Measurements from ENCODE around the gene USPL1.

Gene USPL1

GRCh38 chr13:30660796-30661195 lies 43.1 kb downstream of the USPL1 start:
- no peak for DNase-seq (ENCODE audit: low spot score)

- no peak for DNase-seq (ENCODE audit: low spot score)
Observed at GRCh38 chr13:30664689-30665275, 47.1 kb downstream of the USPL1 start.

GRCh38 chr13:30665638-30666037 lies 47.9 kb downstream of the USPL1 start:
- DNase-seq (ENCODE audit: low spot score), result no peak

GRCh38 chr13:30666113-30666512 lies 48.4 kb downstream of the USPL1 start:
- DNase-seq (ENCODE audit: low spot score), result no peak

- DNase-seq (ENCODE audit: low spot score), result no peak
Observed at GRCh38 chr13:30667014-30667413, 49.3 kb downstream of the USPL1 start.

GRCh38 chr13:30668312-30668711 lies 50.6 kb downstream of the USPL1 start:
- no peak for DNase-seq (ENCODE audit: low spot score)

GRCh38 chr13:30671271-30671815 lies 53.6 kb downstream of the USPL1 start:
- no peak for DNase-seq (ENCODE audit: low spot score)

GRCh38 chr13:30673669-30674521 lies 56.2 kb downstream of the USPL1 start:
- DNase-seq (ENCODE audit: low spot score), result peak; percentile 95

- no peak for DNase-seq (ENCODE audit: low spot score)
Observed at GRCh38 chr13:30675717-30676116, 58.0 kb downstream of the USPL1 start.

GRCh38 chr13:30676672-30677071 lies 59.0 kb downstream of the USPL1 start:
- no peak for DNase-seq (ENCODE audit: low spot score)

GRCh38 chr13:30679483-30680330 lies 62.0 kb downstream of the USPL1 start:
- peak; percentile 73 for DNase-seq (ENCODE audit: low spot score)

GRCh38 chr13:30681843-30682242 lies 64.1 kb downstream of the USPL1 start:
- DNase-seq (ENCODE audit: low spot score), result no peak

- no peak for DNase-seq (ENCODE audit: low spot score)
Observed at GRCh38 chr13:30685320-30685859, 67.7 kb downstream of the USPL1 start.

GRCh38 chr13:30685987-30686386 lies 68.3 kb downstream of the USPL1 start:
- DNase-seq (ENCODE audit: low spot score), result no peak

- DNase-seq (ENCODE audit: low spot score), result no peak
Observed at GRCh38 chr13:30687601-30688000, 69.9 kb downstream of the USPL1 start.

- no peak for DNase-seq (ENCODE audit: low spot score)
Observed at GRCh38 chr13:30689752-30690151, 72.0 kb downstream of the USPL1 start.

- peak; percentile 73 for DNase-seq (ENCODE audit: low spot score)
Observed at GRCh38 chr13:30690282-30691188, 72.8 kb downstream of the USPL1 start.

- no peak for DNase-seq (ENCODE audit: low spot score)
Observed at GRCh38 chr13:30692113-30692512, 74.4 kb downstream of the USPL1 start.

GRCh38 chr13:30696278-30697176 lies 78.8 kb downstream of the USPL1 start:
- DNase-seq (ENCODE audit: low spot score), result no peak

All from NAMALWA (cell line).